Colonic mucosa (tissue), 4 donors: ENCODE measurements around the gene KLLN. TPM values are rescaled to one million over a fixed set of nuclear protein-coding genes. Genes with fewer than 3 reads are reported as not detected.
"Not testable (repeated sequence)": the region's sequence is repeated elsewhere in the genome, so short reads cannot be mapped to it uniquely, and the experiment has no call there.

Source experiments
- DNase-seq: peaks from one replicate; pipeline ENCODE4 v3.0.0-alpha.2; 2020
- H3K27ac ChIP-seq: fragments of 200-600 bp; one replicate; pipeline ENCODE4 v1.8.0; 2021
- H3K27me3 ChIP-seq: fragments of 200-600 bp; one replicate; pipeline ENCODE4 v1.8.0; 2021
- H3K36me3 ChIP-seq: fragments of 200-600 bp; one replicate; pipeline ENCODE4 v1.8.0; 2021
- H3K4me1 ChIP-seq: fragments of 200-600 bp; one replicate; pipeline ENCODE4 v1.8.0; 2021; ENCODE audit warnings: mild to moderate bottlenecking
- H3K4me3 ChIP-seq: fragments of 200-600 bp; one replicate; pipeline ENCODE4 v1.8.0; 2021
- H3K9ac ChIP-seq, 2 donors: one replicate each; pipeline ENCODE4 v1.7.0; 2013; ENCODE audit warnings: control low read depth in 2 of 2, low read depth in 2 of 2, low read length in 2 of 2
- H3K9me3 ChIP-seq: fragments of 200-600 bp; one replicate; pipeline ENCODE4 v1.8.0; 2021
- intact Hi-C: fragments of 100-400 bp; cut with DNase I; formaldehyde crosslinking; loops from one replicate; pipeline ENCODE4 v1.14.1; 2022
- total RNA-seq, 2 donors: library from RNA; stranded (reverse); fragmentation: NEBNext Ultra II Directional in 1 of 2; extraction: Animal tissue kit (Norgen Biotek cat#: 25700) in 1 of 2; gene quantifications; one replicate each; pipeline ENCODE4 v1.2.1, GENCODE V29; 2021
- TF ChIP-seq, protein P1 (sequence below): fragments of 200-600 bp; IDR thresholded peaks from one replicate; pipeline ENCODE4 v1.8.0; 2022; ENCODE audit warnings: antibody characterized with exemption, mild to moderate bottlenecking
- donor health status: healthy.
- donor health status: DM: no; HTN: no; CAD: no.
- donor health status: DM: no; HTN: no; CAD: no.

The KLLN gene
- total RNA-seq, 2 donors from 2014 or later = 1.0 to 1.8 TPM

- H3K9me3 ChIP-seq = no peaks in the 10 kb centered on the region
- intact Hi-C loops = no loop called here
- no peak overlapping the region for H3K9ac ChIP-seq
- H3K27ac ChIP-seq = no peak overlapping the region
- TF ChIP-seq, protein P1, sequence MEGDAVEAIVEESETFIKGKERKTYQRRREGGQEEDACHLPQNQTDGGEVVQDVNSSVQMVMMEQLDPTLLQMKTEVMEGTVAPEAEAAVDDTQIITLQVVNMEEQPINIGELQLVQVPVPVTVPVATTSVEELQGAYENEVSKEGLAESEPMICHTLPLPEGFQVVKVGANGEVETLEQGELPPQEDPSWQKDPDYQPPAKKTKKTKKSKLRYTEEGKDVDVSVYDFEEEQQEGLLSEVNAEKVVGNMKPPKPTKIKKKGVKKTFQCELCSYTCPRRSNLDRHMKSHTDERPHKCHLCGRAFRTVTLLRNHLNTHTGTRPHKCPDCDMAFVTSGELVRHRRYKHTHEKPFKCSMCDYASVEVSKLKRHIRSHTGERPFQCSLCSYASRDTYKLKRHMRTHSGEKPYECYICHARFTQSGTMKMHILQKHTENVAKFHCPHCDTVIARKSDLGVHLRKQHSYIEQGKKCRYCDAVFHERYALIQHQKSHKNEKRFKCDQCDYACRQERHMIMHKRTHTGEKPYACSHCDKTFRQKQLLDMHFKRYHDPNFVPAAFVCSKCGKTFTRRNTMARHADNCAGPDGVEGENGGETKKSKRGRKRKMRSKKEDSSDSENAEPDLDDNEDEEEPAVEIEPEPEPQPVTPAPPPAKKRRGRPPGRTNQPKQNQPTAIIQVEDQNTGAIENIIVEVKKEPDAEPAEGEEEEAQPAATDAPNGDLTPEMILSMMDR = no peak
- H3K4me1 ChIP-seq = peaks cover 4% of the 10 kb centered on the region
- no peaks in the 10 kb centered on the region for H3K27me3 ChIP-seq
- H3K36me3 ChIP-seq = no peaks in the 10 kb centered on the region
- no peak overlapping the region for H3K4me3 ChIP-seq
- no peak for DNase-seq
These were observed 22.1 kb downstream of the KLLN start for GRCh38 chr10:87841186-87841585.

- H3K9ac ChIP-seq = no peak overlapping the region
- H3K4me1 ChIP-seq = peaks cover 4% of the 10 kb centered on the region
- no peak for DNase-seq
- H3K9me3 ChIP-seq = no peaks in the 10 kb centered on the region
- H3K36me3 ChIP-seq = no peaks in the 10 kb centered on the region
- H3K4me3 ChIP-seq = no peak overlapping the region
- no peaks in the 10 kb centered on the region for H3K27me3 ChIP-seq
- intact Hi-C loops = no loop called here
- H3K27ac ChIP-seq = no peak overlapping the region
- TF ChIP-seq, protein P1 = no peak
These were observed 24.7 kb downstream of the KLLN start for GRCh38 chr10:87838650-87839049.

- Histone ChIP-seq H3K27me3 (no peaks in the 10 kb centered on the region), H3K4me3 (no peak overlapping the region), H3K27ac (no peak overlapping the region), H3K4me1 (no peaks in the 10 kb centered on the region), H3K36me3 (no peaks in the 10 kb centered on the region), H3K9me3 (no peaks in the 10 kb centered on the region), H3K9ac (no peak overlapping the region)
- intact Hi-C loops = no loop called here
- TF ChIP-seq, protein P1 = no peak
- no peak for DNase-seq
These were observed 25.9 kb downstream of the KLLN start for GRCh38 chr10:87837445-87837844.

DNA sequence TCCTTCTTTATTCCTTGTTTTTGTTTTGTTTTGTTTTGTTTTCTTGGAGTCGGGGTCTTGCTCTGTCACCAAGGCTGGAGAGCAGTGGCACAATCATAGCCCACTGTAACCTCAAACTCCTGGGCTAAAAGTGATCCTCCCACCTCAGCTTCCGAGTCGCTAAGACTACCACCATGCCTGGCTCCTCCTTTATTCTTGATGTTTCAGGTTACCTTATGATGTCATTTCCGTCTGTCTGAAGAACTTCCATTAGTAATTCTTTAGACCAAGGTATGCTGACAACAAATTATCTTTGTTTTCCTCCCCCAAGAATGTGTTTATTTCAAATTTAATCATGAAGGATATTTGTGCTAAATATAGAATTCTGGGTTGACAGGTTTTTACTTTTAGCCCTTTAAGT, 27.2 kb downstream of the KLLN start:
- DNase-seq = no peak
- Histone ChIP-seq H3K9ac (no peak overlapping the region), H3K27me3 (no peaks in the 10 kb centered on the region), H3K9me3 (no peaks in the 10 kb centered on the region), H3K36me3 (no peaks in the 10 kb centered on the region), H3K4me1 (no peaks in the 10 kb centered on the region), H3K27ac (no peak overlapping the region), H3K4me3 (no peak overlapping the region)
- TF ChIP-seq, protein P1 = no peak
- intact Hi-C loops = no loop called here

DNA sequence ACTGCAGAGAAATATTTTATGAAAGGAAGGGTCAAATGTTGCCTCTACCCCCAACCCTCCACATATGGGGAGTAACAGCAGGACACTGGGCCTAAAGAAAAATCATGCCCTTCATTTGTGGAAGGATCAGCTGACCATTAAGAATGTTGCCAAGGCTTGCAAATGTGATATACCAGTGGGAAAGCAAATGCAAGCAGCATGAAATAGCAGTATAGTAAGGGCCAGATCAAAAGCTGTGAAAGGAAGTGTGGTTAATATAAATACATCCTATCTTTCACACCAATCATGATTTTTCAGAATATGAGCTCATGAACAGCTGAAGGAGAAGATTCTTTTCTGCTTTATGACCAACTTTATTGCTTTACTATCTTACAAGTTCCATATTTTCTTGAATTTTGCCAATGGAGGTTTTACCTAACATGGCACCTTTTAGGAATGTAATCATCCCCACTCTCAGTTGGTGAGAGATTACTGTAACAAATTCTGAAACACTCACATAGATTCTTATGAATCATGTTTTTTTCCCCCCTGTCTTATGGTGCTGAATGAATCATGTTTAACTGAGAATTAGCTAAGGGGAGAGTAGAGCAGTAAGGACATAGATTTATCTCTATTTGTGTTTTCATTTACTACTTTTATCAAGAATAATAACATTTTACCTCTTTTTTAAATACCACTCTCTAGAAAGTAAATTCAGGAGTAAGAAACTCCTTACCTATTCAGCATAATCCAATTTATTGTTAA, 33.2 kb downstream of the KLLN start:
- no peaks in the 10 kb centered on the region for H3K36me3 ChIP-seq
- DNase-seq = no peak
- intact Hi-C loops = no loop called here
- H3K27ac ChIP-seq = no peak overlapping the region
- H3K9me3 ChIP-seq = no peaks in the 10 kb centered on the region
- TF ChIP-seq, protein P1 = no peak
- H3K27me3 ChIP-seq = no peaks in the 10 kb centered on the region
- no peak overlapping the region for H3K9ac ChIP-seq
- no peaks in the 10 kb centered on the region for H3K4me1 ChIP-seq
- H3K4me3 ChIP-seq = no peak overlapping the region

- intact Hi-C loops, DNase-seq, H3K4me3 ChIP-seq, H3K9ac ChIP-seq, H3K27ac ChIP-seq, H3K27me3 ChIP-seq, H3K4me1 ChIP-seq, H3K9me3 ChIP-seq, H3K36me3 ChIP-seq: not testable (repeated sequence)
These were observed 34.3 kb downstream of the KLLN start for GRCh38 chr10:87829051-87829450.
